HL-60 (cell line): Measurements from ENCODE around the gene CCDC88A.
"Not testable (repeated sequence)": the region's sequence is repeated elsewhere in the genome, so short reads cannot be mapped to it uniquely, and the experiment has no call there.

Experiments used
- DNase-seq, 2 experiments: peaks; one replicate each; pipeline ENCODE4 v3.0.0-alpha.2; 2010 to 2020; ENCODE audit warnings: low read depth in 1 of 2, low spot score in 1 of 2
- H3K27ac ChIP-seq: fragments of 250-450 bp; sonication (Bioruptor Pico); replicated peaks from 2 replicates; pipeline ENCODE4 v1.5.1; 2020; ENCODE audit warnings: mild to moderate bottlenecking, moderate library complexity
- H3K27me3 ChIP-seq: fragments of 250-450 bp; sonication (Bioruptor Pico); 2 replicates; pipeline ENCODE4 v1.5.1; 2021; ENCODE audit warnings: mild to moderate bottlenecking, moderate library complexity; ENCODE audit not compliant: insufficient read depth, poor library complexity, severe bottlenecking
- H3K4me3 ChIP-seq: replicated peaks from 2 replicates; pipeline ENCODE4 v1.5.1; 2011; ENCODE audit warnings: mild to moderate bottlenecking, control low read depth, low read length; ENCODE audit not compliant: insufficient read depth
- CTCF ChIP-seq: IDR thresholded peaks from one replicate; pipeline ENCODE4 v1.5.1; 2011; ENCODE audit warnings: low read length, control low read depth, inconsistent platforms; ENCODE audit not compliant: insufficient read depth
- GABPA ChIP-seq: IDR thresholded peaks from 2 replicates; pipeline ENCODE4 v1.6.1; 2012; ENCODE audit warnings: low read depth
- POLR2AphosphoS5 ChIP-seq: IDR thresholded peaks from 2 replicates; pipeline ENCODE4 v1.6.1; 2012; ENCODE audit warnings: low read depth
- REST ChIP-seq: IDR thresholded peaks from 2 replicates; pipeline ENCODE4 v1.6.1; 2012; ENCODE audit warnings: low read depth; ENCODE audit not compliant: insufficient replicate concordance
- SPI1 ChIP-seq: IDR thresholded peaks from 2 replicates; pipeline ENCODE4 v1.6.1; 2012; ENCODE audit warnings: low read depth, mild to moderate bottlenecking, borderline replicate concordance

The CCDC88A gene

GRCh38 chr2:55452879-55453278, 33.2 kb upstream of the CCDC88A start:
- no peak for TF ChIP-seq REST
- TF ChIP-seq CTCF = no peak
- no peak for TF ChIP-seq POLR2AphosphoS5
- TF ChIP-seq SPI1 = no peak
- TF ChIP-seq GABPA = no peak
- H3K27me3 ChIP-seq = no peaks in the 10 kb centered on the region
- no peak overlapping the region for H3K4me3 ChIP-seq
- DNase-seq = no peak
- H3K27ac ChIP-seq = no peak overlapping the region

DNA sequence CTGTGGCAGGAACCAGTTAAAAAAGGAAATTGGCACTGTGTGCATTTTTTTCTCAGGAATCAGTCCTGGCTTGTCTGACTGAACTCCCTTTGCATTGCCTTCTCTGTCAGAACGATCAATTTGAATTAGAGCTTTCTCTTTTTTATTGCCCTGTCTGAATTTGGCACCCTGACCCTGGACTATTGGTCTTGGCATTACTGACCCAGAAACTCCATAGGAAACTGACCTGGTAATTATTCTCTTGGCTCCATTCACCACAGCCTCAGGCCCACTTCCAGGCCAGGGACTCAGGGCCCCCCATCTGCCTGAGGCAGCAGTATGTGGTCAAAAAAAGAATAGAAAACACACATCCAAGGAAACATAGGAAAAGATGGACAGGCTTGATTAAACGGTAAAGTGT, 32.0 kb upstream of the CCDC88A start:
- TF ChIP-seq POLR2AphosphoS5 (no peak), GABPA (no peak), CTCF (no peak), SPI1 (no peak), REST (no peak)
- DNase-seq = no peak
- Histone ChIP-seq H3K27me3 (no peaks in the 10 kb centered on the region), H3K27ac (no peak overlapping the region), H3K4me3 (no peak overlapping the region)

DNA sequence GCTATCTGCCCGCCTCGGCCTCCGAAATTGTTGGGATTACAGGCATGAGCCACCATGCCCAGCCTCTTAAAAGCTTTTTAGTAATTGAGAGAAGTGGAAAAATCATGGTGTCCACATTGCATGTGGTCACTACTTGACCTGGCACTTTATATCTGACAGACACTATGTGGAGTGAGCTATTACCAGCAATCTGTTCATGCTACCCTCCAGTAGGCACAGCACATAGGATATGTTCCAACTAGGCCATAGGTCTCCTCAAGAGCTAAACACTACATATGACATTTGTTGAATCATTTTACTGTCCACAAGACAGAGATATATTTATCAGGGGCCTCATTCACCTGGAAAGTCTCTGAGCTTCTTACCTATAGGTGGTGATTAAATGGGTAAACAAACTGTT, 30.4 kb upstream of the CCDC88A start:
- not testable (repeated sequence) for DNase-seq, H3K27ac ChIP-seq, H3K4me3 ChIP-seq, H3K27me3 ChIP-seq

DNA sequence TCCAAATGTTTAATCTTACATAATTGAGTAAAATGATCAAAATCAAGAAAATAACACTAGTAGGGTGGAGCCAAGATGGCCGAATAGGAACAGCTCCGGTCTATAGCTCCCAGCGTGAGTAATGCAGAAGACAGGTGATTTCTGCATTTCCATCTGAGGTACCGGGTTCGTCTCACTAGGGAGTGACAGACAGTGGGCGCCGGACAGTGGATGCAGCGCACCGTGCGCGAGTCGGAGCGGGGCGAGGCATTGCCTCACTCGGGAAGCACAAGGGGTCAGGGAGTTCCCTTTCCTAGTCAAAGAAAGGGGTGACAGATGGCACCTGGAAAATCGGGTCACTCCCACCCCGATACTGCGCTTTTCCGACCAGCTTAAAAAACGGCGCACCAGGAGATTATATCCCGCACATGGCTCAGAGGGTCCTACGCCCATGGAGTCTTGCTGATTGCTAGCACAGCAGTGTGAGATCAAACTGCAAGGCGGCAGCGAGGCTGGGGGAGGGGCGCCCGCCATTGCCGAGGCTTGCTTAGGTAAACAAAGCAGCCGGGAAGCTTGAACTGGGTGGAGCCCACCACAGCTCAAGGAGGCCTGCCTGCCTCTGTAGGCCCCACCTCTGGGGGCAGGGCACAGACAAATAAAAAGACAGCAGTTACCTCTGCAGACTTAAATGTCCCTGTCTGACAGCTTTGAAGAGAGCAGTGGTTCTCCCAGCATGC, 22.5 kb upstream of the CCDC88A start:
- not testable (repeated sequence) for H3K27ac ChIP-seq, DNase-seq, H3K4me3 ChIP-seq

DNA sequence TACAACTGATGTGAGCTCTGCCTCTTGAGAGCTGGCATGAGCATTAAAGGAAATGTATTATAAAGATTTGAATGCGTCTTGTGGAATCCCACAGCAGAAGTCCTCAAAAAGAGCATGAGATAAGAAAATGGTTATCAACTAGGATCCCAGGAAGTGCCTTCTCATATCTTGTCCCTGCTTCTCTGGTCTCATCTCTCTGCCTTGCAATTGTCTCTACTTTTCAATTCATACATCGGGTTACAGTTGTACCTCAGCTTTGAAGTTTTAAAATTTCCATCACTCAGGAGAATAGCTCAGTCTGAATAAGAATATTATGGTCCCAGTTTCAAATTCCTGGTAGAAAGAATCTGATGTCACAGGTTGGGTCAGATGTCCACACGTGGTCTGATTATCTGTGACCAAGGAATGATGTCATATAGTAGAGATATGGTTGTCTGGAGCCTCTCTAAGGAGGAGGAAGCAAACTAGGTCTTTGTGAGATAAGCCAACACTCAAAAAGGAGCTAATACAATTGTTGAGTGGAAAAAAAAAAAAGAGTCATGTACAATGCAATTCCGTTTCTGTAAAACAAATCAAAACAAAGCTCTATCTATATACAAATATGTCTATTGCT, 21.7 kb upstream of the CCDC88A start:
- TF ChIP-seq CTCF (no peak), POLR2AphosphoS5 (no peak), SPI1 (no peak), REST (no peak), GABPA (no peak)
- no peaks in the 10 kb centered on the region for H3K27me3 ChIP-seq
- no peak overlapping the region for H3K27ac ChIP-seq
- no peak for DNase-seq
- no peak overlapping the region for H3K4me3 ChIP-seq

More for the DNA sequence above, 22.5 kb upstream of the CCDC88A start:
- H3K27me3 ChIP-seq = not testable (repeated sequence)
